WTC11 (cell line): ENCODE measurements around the gene FAM111A. TPM values are rescaled to one million over a fixed set of nuclear protein-coding genes. Genes with fewer than 3 reads are reported as not detected.

Experiments
- ATAC-seq: fragments of 200-7000 bp; cut with Tn5 transposase; 2 replicates; pipeline ENCODE4 v1.10.0; 2021; ENCODE audit warnings: mild to moderate bottlenecking, moderate library complexity
- CTCF ChIA-PET: fragments of 300-600 bp; sonication (Branson Sonifier 250); formaldehyde crosslinking; loops from one replicate; lab custom pipeline; 2021; ENCODE audit warnings: antibody characterized with exemption; lab: Charles Lee
- POLR2A ChIA-PET: fragments of 350-600 bp; sonication (Branson Sonifier 250); formaldehyde crosslinking; loops from one replicate; lab custom pipeline; 2021; ENCODE audit warnings: antibody characterized with exemption; lab: Charles Lee
- DNase-seq: peaks from one replicate; pipeline ENCODE4 v3.0.0; 2021; ENCODE audit warnings: low spot score
- H3K27ac Mint-ChIP-seq: 2 replicates; pipeline ENCODE4 v1.8.0; 2021; ENCODE audit warnings: mixed read lengths
- H3K27me3 Mint-ChIP-seq: 2 replicates; pipeline ENCODE4 v1.8.0; 2021; ENCODE audit warnings: low read depth, mild to moderate bottlenecking, moderate library complexity, mixed read lengths
- H3K36me3 Mint-ChIP-seq: 2 replicates; pipeline ENCODE4 v1.8.0; 2021; ENCODE audit warnings: mixed read lengths
- H3K4me1 Mint-ChIP-seq: 2 replicates; pipeline ENCODE4 v1.8.0; 2022; ENCODE audit warnings: mixed read lengths
- H3K4me3 Mint-ChIP-seq: 2 replicates; pipeline ENCODE4 v1.8.0; 2021; ENCODE audit warnings: mild to moderate bottlenecking, moderate library complexity, mixed read lengths
- H3K9me3 Mint-ChIP-seq: 2 replicates; pipeline ENCODE4 v1.8.0; 2021; ENCODE audit warnings: mixed read lengths
- CREB1 ChIP-seq: sonication (generic); formaldehyde crosslinking; IDR thresholded peaks from 2 replicates; pipeline ENCODE4 v1.8.0; 2023; ENCODE audit warnings: mild to moderate bottlenecking, missing genetic modification reagents
- ELF4 ChIP-seq: sonication (generic); formaldehyde crosslinking; IDR thresholded peaks from 2 replicates; pipeline ENCODE4 v1.8.1; 2022; ENCODE audit warnings: low read depth, mild to moderate bottlenecking, moderate library complexity, missing genetic modification reagents
- ETV6 ChIP-seq: sonication (generic); formaldehyde crosslinking; IDR thresholded peaks from 2 replicates; pipeline ENCODE4 v1.8.1; 2022; ENCODE audit warnings: mild to moderate bottlenecking, missing genetic modification reagents
- FOXJ3 ChIP-seq: sonication (generic); formaldehyde crosslinking; IDR thresholded peaks from 2 replicates; pipeline ENCODE4 v1.9.0; 2021; ENCODE audit warnings: missing genetic modification reagents, mild to moderate bottlenecking, borderline replicate concordance
- FOXK1 ChIP-seq: sonication (generic); formaldehyde crosslinking; IDR thresholded peaks from 2 replicates; pipeline ENCODE4 v1.8.0; 2022; ENCODE audit warnings: mild to moderate bottlenecking, moderate library complexity, missing genetic modification reagents
- IRF2 ChIP-seq: sonication (generic); formaldehyde crosslinking; IDR thresholded peaks from 2 replicates; pipeline ENCODE4 v1.8.0; 2022; ENCODE audit warnings: low read depth, missing genetic modification reagents, borderline replicate concordance
- NFATC4 ChIP-seq: fragments of 250-450 bp; sonication (Bioruptor Pico); IDR thresholded peaks from 2 replicates; pipeline ENCODE4 v1.9.0; 2021; ENCODE audit warnings: mild to moderate bottlenecking
- NR3C1 ChIP-seq: sonication (generic); formaldehyde crosslinking; conservative IDR thresholded peaks from 2 replicates; pipeline ENCODE4 v1.8.1; 2023; ENCODE audit warnings: low read depth, mild to moderate bottlenecking, missing genetic modification reagents
- OVOL2 ChIP-seq: fragments of 250-450 bp; sonication (Bioruptor Pico); IDR thresholded peaks from 2 replicates; pipeline ENCODE4 v1.9.0; 2021; ENCODE audit warnings: mild to moderate bottlenecking, borderline replicate concordance
- RELA ChIP-seq: sonication (generic); formaldehyde crosslinking; IDR thresholded peaks from 2 replicates; pipeline ENCODE4 v1.8.1; 2022; ENCODE audit warnings: missing genetic modification reagents, mild to moderate bottlenecking, borderline replicate concordance
- TCF7 ChIP-seq: sonication (generic); formaldehyde crosslinking; IDR thresholded peaks from 2 replicates; pipeline ENCODE4 v1.8.0; 2022; ENCODE audit warnings: mild to moderate bottlenecking, low read depth, missing genetic modification reagents, moderate library complexity
- TEAD1 ChIP-seq: sonication (generic); formaldehyde crosslinking; IDR thresholded peaks from 2 replicates; pipeline ENCODE4 v1.8.0; 2022; ENCODE audit warnings: mild to moderate bottlenecking, missing genetic modification reagents
- ZNF232 ChIP-seq: sonication (generic); formaldehyde crosslinking; IDR thresholded peaks from 2 replicates; pipeline ENCODE4 v1.8.0; 2022; ENCODE audit warnings: mild to moderate bottlenecking, missing genetic modification reagents
- ZNF423 ChIP-seq: fragments of 250-450 bp; sonication (Bioruptor Pico); IDR thresholded peaks from 2 replicates; pipeline ENCODE4 v2.1.2; 2022; ENCODE audit warnings: mild to moderate bottlenecking, moderate library complexity
- total RNA-seq: library from RNA; stranded (reverse); gene quantifications from 3 replicates; pipeline ENCODE4 v1.2.3, GENCODE V29; 2021
- TF ChIP-seq, protein P1 (sequence below): sonication (generic); formaldehyde crosslinking; IDR thresholded peaks from 2 replicates; pipeline ENCODE4 v1.8.1; 2022; ENCODE audit warnings: low read depth, mild to moderate bottlenecking, moderate library complexity, missing genetic modification reagents, borderline replicate concordance
- TF ChIP-seq, protein P2 (sequence below): fragments of 250-450 bp; sonication (Bioruptor Pico); IDR thresholded peaks from 2 replicates; pipeline ENCODE4 v1.9.0; 2021; ENCODE audit warnings: mild to moderate bottlenecking
- TF ChIP-seq, protein P3 (sequence below): sonication (generic); formaldehyde crosslinking; IDR thresholded peaks from 2 replicates; pipeline ENCODE4 v1.8.1; 2023; ENCODE audit warnings: mild to moderate bottlenecking, missing genetic modification reagents
- TF ChIP-seq, protein P4 (sequence below): sonication (generic); formaldehyde crosslinking; IDR thresholded peaks from 2 replicates; pipeline ENCODE4 v1.8.0; 2023; ENCODE audit warnings: missing genetic modification reagents, mild to moderate bottlenecking, borderline replicate concordance
- TF ChIP-seq, protein P5 (sequence below): sonication (generic); formaldehyde crosslinking; conservative IDR thresholded peaks from 2 replicates; pipeline ENCODE4 v1.8.1; 2022; ENCODE audit warnings: mild to moderate bottlenecking, missing genetic modification reagents

Gene FAM111A
- total RNA-seq, 1 experiment from 2014 or later: 18.8 TPM

DNA sequence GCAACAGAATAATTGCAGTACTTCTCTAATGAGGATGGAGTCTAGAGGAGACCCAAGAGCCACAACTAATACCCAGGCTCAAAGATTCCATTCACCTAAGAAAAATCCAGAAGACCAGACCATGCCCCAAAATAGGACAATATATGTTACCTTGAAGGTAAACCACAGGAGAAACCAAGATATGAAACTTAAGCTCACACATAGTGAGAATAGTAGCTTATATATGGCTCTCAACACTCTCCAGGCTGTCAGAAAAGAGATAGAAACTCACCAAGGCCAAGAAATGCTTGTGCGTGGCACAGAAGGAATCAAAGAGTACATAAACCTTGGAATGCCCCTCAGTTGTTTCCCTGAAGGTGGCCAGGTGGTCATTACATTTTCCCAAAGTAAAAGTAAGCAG lies 9.1 kb downstream of the FAM111A start:
- H3K27me3 Mint-ChIP-seq: no peaks in the 10 kb centered on the region
- POLR2A ChIA-PET: no interaction called here
- TF ChIP-seq, protein P1, sequence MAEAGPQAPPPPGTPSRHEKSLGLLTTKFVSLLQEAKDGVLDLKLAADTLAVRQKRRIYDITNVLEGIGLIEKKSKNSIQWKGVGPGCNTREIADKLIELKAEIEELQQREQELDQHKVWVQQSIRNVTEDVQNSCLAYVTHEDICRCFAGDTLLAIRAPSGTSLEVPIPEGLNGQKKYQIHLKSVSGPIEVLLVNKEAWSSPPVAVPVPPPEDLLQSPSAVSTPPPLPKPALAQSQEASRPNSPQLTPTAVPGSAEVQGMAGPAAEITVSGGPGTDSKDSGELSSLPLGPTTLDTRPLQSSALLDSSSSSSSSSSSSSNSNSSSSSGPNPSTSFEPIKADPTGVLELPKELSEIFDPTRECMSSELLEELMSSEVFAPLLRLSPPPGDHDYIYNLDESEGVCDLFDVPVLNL (CRISPR knock-in tag): no peak
- TF ChIP-seq ZNF423 (CRISPR knock-in tag) (no peak), NR3C1 (CRISPR knock-in tag) (no peak), CREB1 (no peak), OVOL2 (CRISPR knock-in tag) (no peak)
- TF ChIP-seq, protein P2, sequence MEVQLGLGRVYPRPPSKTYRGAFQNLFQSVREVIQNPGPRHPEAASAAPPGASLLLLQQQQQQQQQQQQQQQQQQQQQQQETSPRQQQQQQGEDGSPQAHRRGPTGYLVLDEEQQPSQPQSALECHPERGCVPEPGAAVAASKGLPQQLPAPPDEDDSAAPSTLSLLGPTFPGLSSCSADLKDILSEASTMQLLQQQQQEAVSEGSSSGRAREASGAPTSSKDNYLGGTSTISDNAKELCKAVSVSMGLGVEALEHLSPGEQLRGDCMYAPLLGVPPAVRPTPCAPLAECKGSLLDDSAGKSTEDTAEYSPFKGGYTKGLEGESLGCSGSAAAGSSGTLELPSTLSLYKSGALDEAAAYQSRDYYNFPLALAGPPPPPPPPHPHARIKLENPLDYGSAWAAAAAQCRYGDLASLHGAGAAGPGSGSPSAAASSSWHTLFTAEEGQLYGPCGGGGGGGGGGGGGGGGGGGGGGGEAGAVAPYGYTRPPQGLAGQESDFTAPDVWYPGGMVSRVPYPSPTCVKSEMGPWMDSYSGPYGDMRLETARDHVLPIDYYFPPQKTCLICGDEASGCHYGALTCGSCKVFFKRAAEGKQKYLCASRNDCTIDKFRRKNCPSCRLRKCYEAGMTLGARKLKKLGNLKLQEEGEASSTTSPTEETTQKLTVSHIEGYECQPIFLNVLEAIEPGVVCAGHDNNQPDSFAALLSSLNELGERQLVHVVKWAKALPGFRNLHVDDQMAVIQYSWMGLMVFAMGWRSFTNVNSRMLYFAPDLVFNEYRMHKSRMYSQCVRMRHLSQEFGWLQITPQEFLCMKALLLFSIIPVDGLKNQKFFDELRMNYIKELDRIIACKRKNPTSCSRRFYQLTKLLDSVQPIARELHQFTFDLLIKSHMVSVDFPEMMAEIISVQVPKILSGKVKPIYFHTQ: no peak
- no peak for DNase-seq
- H3K27ac Mint-ChIP-seq: no peak overlapping the region
- H3K4me1 Mint-ChIP-seq: no peaks in the 10 kb centered on the region
- H3K4me3 Mint-ChIP-seq: no peak overlapping the region
- peaks cover 37% of the 10 kb centered on the region for H3K36me3 Mint-ChIP-seq
- no peak for ATAC-seq
- CTCF ChIA-PET: no interaction called here
- H3K9me3 Mint-ChIP-seq: no peaks in the 10 kb centered on the region

DNA sequence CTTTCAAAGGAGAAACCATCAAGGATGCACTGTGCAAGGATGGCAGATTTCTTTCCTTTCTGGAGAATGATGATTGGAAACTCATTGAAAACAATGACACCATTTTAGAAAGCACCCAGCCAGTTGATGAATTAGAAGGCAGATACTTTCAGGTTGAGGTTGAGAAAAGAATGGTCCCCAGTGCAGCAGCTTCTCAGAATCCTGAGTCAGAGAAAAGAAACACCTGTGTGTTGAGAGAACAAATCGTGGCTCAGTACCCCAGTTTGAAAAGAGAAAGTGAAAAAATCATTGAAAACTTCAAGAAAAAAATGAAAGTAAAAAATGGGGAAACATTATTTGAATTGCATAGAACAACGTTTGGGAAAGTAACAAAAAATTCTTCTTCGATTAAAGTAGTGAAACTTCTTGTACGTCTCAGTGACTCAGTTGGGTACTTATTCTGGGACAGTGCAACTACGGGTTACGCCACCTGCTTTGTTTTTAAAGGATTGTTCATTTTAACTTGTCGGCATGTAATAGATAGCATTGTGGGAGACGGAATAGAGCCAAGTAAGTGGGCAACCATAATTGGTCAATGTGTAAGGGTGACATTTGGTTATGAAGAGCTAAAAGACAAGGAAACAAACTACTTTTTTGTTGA lies 9.8 kb downstream of the FAM111A start:
- CTCF ChIA-PET: no interaction called here
- Mint-ChIP-seq H3K27ac (no peak overlapping the region), H3K36me3 (peaks cover 34% of the 10 kb centered on the region), H3K27me3 (no peaks in the 10 kb centered on the region), H3K9me3 (no peaks in the 10 kb centered on the region), H3K4me1 (no peaks in the 10 kb centered on the region), H3K4me3 (no peak overlapping the region)
- ATAC-seq (no peak), DNase-seq (no peak)
- POLR2A ChIA-PET: no interaction called here
- TF ChIP-seq, protein P3, sequence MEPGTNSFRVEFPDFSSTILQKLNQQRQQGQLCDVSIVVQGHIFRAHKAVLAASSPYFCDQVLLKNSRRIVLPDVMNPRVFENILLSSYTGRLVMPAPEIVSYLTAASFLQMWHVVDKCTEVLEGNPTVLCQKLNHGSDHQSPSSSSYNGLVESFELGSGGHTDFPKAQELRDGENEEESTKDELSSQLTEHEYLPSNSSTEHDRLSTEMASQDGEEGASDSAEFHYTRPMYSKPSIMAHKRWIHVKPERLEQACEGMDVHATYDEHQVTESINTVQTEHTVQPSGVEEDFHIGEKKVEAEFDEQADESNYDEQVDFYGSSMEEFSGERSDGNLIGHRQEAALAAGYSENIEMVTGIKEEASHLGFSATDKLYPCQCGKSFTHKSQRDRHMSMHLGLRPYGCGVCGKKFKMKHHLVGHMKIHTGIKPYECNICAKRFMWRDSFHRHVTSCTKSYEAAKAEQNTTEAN (CRISPR knock-in tag): no peak
- TF ChIP-seq, protein P4, sequence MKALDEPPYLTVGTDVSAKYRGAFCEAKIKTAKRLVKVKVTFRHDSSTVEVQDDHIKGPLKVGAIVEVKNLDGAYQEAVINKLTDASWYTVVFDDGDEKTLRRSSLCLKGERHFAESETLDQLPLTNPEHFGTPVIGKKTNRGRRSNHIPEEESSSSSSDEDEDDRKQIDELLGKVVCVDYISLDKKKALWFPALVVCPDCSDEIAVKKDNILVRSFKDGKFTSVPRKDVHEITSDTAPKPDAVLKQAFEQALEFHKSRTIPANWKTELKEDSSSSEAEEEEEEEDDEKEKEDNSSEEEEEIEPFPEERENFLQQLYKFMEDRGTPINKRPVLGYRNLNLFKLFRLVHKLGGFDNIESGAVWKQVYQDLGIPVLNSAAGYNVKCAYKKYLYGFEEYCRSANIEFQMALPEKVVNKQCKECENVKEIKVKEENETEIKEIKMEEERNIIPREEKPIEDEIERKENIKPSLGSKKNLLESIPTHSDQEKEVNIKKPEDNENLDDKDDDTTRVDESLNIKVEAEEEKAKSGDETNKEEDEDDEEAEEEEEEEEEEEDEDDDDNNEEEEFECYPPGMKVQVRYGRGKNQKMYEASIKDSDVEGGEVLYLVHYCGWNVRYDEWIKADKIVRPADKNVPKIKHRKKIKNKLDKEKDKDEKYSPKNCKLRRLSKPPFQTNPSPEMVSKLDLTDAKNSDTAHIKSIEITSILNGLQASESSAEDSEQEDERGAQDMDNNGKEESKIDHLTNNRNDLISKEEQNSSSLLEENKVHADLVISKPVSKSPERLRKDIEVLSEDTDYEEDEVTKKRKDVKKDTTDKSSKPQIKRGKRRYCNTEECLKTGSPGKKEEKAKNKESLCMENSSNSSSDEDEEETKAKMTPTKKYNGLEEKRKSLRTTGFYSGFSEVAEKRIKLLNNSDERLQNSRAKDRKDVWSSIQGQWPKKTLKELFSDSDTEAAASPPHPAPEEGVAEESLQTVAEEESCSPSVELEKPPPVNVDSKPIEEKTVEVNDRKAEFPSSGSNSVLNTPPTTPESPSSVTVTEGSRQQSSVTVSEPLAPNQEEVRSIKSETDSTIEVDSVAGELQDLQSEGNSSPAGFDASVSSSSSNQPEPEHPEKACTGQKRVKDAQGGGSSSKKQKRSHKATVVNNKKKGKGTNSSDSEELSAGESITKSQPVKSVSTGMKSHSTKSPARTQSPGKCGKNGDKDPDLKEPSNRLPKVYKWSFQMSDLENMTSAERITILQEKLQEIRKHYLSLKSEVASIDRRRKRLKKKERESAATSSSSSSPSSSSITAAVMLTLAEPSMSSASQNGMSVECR (CRISPR knock-in tag): no peak
- TF ChIP-seq, protein P2: no peak
- TF ChIP-seq, protein P1 (CRISPR knock-in tag): no peak
- no peak for TF ChIP-seq ETV6 (CRISPR knock-in tag)
- no peak for TF ChIP-seq FOXK1 (CRISPR knock-in tag)
- no peak for TF ChIP-seq TEAD1
- no peak for TF ChIP-seq ELF4 (CRISPR knock-in tag)
- no peak for TF ChIP-seq FOXJ3 (CRISPR knock-in tag)
- TF ChIP-seq ZNF232 (CRISPR knock-in tag): no peak
- TF ChIP-seq TCF7 (CRISPR knock-in tag): no peak
- TF ChIP-seq RELA (CRISPR knock-in tag): no peak
- TF ChIP-seq CREB1: no peak
- TF ChIP-seq, protein P5, sequence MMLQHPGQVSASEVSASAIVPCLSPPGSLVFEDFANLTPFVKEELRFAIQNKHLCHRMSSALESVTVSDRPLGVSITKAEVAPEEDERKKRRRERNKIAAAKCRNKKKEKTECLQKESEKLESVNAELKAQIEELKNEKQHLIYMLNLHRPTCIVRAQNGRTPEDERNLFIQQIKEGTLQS (CRISPR knock-in tag): no peak
- no peak for TF ChIP-seq IRF2 (CRISPR knock-in tag)
- TF ChIP-seq NFATC4 (CRISPR knock-in tag): no peak
